HG03159 (cell line): ENCODE data around the gene TGIF2LX.
"Not testable (repeated sequence)": the region's sequence is repeated elsewhere in the genome, so short reads cannot be mapped to it uniquely, and the experiment has no call there.

ENCODE experiments used
- ATAC-seq: cut with Tn5 transposase; IDR thresholded peaks from one replicate; pipeline ENCODE4 v1.9.1; 2021; ENCODE audit warnings: mild to moderate bottlenecking, moderate library complexity; ENCODE audit not compliant: unreplicated experiment

TGIF2LX gene

DNA sequence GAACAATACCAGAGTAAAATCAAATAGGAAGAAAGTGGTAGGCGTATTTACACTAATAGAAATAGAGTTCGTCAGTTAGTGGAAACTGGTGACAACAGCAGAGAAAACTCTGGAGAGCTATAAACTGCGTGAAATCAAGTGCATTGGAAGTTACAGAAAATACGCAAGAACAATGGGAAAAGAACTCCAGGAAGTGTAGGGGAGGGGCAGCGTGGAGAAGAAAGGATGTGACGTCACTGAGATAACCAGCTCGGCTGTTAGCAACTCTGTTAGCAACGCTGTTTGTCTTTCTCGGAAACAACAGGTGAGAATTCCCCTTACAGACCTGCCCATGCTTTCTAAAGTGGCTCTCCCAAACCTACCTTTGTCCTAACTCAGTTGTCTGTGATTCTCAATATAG, at the start of gene TGIF2LX:
Gene TGIF2LX (plus strand): TSS at position 244 of the 400 bp plus-strand sequence. CDS start 178 bp downstream, outside the sequence.
- ATAC-seq, result not testable (repeated sequence)

DNA sequence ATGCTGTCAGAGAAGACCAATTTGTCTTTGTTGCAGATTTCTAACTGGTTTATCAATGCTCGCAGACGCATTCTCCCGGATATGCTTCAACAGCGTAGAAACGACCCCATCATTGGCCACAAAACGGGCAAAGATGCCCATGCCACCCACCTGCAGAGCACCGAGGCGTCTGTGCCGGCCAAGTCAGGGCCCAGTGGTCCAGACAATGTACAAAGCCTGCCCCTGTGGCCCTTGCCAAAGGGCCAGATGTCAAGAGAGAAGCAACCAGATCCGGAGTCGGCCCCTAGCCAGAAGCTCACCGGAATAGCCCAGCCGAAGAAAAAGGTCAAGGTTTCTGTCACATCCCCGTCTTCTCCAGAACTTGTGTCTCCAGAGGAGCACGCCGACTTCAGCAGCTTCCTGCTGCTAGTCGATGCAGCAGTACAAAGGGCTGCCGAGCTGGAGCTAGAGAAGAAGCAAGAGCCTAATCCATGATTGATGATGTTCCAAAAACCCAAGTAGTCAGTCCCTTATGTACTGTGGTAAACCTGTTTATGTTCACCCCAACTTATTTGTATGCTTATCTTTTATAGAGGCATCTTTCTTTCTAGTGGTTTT, 728 bp downstream of the TGIF2LX start:
- ATAC-seq, result not testable (repeated sequence)

DNA sequence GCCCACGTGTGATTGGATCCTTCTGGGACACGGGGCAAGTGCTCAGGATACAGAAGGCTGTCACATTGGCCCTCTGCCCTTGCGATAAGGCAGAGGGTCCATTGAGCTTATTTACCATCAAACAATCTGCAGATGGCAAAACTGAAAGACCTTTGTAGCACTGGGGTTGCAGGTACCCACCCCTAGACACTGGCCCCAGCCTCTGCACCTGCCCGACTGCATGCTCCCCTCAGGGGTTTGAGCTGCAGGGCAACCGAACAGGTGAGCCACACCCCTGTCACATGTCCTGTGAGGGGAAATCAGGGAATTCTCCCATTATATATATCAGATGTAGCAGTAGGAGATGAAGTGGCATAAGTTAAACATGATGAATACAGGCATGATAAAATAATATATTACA, 21.4 kb downstream of the TGIF2LX start:
- not testable (repeated sequence) for ATAC-seq

DNA sequence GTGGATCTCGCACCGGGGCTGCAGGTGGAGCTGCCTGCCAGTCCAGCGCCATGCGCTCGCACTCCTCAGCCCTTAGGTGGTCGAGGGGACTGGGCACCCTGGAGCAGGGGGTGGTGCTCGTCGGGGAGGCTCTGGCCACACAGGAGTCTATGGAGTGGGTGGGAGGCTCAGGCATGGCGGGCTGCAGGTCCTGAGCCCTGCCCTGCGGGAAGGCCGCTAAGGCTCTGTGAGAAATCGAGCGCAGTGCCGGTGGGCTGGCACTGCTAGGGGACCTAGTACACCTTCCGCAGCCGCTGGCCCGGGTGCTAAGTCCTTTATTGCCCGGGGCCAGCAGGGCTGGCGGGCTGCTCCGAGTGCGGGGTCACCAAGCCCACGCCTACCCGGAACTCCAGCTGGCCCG, 43.9 kb downstream of the TGIF2LX start:
- ATAC-seq, result not testable (repeated sequence)
